PC-3 (cell line): ENCODE results near the gene PPP6C.

Source experiments
- EZH2 ChIP-seq: fragments of 300-600 bp; sonication (generic); IDR thresholded peaks from one replicate; pipeline ENCODE4 v1.6.1; 2017; ENCODE audit warnings: antibody characterized with exemption, mild to moderate bottlenecking, low read length; ENCODE audit not compliant: unreplicated experiment
- EZH2phosphoT487 ChIP-seq: fragments of 300-600 bp; sonication (generic); IDR thresholded peaks from 2 replicates; pipeline ENCODE4 v1.6.1; 2018; ENCODE audit warnings: mild to moderate bottlenecking, antibody characterized with exemption, low read length, borderline replicate concordance
- TF ChIP-seq, protein P1 (sequence below): fragments of 300-600 bp; sonication (generic); conservative IDR thresholded peaks from 2 replicates; pipeline ENCODE4 v1.5.1; 2017; ENCODE audit warnings: antibody characterized with exemption, low read depth, mild to moderate bottlenecking, low read length

- TF ChIP-seq, protein P1, sequence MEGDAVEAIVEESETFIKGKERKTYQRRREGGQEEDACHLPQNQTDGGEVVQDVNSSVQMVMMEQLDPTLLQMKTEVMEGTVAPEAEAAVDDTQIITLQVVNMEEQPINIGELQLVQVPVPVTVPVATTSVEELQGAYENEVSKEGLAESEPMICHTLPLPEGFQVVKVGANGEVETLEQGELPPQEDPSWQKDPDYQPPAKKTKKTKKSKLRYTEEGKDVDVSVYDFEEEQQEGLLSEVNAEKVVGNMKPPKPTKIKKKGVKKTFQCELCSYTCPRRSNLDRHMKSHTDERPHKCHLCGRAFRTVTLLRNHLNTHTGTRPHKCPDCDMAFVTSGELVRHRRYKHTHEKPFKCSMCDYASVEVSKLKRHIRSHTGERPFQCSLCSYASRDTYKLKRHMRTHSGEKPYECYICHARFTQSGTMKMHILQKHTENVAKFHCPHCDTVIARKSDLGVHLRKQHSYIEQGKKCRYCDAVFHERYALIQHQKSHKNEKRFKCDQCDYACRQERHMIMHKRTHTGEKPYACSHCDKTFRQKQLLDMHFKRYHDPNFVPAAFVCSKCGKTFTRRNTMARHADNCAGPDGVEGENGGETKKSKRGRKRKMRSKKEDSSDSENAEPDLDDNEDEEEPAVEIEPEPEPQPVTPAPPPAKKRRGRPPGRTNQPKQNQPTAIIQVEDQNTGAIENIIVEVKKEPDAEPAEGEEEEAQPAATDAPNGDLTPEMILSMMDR: no peak
- TF ChIP-seq EZH2 (no peak), EZH2phosphoT487 (no peak)
Observed at GRCh38 chr9:125150349-125151245, 39.0 kb downstream of the PPP6C start.
